ENCODE measurements around the gene SMNDC1.
A peak's percentile ranks its signal among the peaks of the same experiment; 100 is the strongest.

Gene SMNDC1

DNA sequence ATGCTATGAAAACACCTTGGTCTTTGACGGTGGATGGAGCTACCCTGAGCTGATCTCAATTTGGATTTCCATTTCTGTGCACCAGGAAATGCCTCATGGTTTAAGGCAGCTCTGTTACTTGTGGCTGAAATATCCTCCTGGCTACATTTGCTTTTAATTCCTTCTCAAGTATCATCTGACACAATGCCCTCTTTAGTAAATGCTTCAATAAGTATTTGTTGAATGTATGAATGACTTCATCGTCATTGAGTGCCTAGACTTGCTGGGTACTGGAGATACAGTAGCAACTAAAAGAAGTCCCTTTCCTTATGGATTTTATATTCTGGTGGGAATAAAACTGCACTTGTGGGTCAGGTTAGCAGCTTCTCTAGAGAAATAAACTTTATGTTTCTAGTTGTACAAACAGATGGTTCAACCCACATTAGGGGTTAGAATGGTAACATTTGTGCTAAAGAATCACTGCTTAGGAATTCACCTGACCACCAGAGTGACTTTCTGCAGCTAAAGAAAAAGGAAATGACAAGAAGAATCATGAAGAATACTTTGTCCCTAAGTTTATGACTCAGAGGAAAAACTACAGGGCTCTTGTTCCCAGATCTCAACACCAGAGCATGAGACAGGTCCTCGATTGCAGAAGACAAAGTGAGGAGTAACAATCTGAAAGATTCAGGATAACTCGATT is 21.8 kb upstream of the SMNDC1 start:
- DNase-seq: no peak

DNA sequence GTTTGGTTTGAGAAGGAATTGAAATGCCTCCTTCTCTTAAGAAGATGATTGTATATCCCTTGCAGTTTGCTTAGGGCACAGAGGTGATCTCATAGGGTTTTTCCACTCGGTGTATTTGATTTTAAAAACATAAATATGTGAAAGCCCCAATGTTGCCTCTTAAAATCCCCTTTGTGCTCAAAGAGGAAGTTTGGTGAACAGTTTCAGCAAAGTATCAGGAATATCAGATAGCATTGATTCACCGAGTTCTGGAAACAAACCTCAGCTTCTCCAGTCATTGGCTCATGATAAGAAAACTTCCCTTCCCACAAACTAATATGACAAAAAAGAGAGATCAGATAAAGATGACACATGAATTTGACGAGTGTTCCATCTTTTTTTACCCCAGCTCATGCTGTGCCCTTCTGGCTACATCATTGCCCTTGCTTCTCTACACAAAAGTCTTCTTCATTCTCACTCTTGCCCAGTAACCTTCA is 20.1 kb upstream of the SMNDC1 start:
- DNase-seq: no peak

- no peak for DNase-seq
Measured at GRCh38 chr10:110324201-110324804, 19.6 kb upstream of the SMNDC1 start.

DNA sequence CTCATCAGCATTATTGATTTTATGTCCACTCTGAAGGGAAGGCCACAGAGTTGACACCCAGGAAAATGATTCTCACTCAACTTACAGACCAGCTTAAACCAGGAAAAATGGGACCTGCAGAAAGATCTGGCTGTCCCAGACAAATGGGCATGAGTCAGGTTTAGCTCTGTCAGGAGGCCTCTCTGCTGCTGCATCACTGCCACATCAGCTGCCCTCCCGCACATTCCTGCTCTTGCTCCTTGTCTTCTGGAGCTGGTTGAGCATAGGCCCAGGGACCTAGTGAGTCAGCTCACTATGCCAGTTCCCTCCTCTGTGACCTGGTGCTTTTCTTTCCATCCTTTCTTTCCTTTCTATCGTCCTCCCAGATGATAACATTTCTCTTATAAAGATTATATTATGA is 18.8 kb upstream of the SMNDC1 start:
- DNase-seq: no peak

DNA sequence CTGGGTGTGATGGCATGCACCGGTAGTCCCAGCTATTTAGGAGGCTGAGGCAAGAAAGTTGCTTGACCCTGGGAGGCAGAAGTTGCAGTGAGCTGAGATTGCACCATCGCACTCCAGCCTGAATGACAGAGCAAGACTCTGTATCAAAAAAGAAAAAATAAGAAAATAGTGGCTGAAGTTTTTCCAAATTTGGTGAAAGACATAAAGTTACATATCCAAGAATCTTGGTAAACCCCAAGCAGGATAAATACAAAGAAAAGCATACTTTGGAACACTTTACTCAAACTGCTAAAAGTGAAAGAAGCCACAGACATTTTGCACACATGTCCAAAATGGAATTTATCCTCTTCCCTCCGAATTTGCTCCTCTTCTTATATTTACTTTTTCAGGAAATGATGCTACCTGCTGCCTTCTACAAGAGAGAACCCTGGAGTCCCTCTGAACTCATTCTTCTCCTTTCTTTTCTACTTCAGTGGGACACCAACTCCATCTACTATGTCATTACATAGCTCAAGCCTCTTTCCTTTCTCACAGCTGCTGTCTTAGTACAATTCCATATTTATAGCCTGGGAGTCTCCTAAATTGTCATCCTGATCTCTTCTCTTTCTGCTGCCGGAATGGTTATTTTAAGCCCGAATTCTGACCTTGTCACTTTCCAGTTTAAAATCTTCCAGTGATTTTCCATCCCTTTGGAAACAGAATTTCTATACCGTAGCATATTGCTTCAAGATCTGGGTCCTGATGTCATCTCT is 17.3 kb upstream of the SMNDC1 start:
- no peak for DNase-seq

GRCh38 chr10:110317866-110318850 is 13.4 kb upstream of the SMNDC1 start:
- DNase-seq: no peak

DNA sequence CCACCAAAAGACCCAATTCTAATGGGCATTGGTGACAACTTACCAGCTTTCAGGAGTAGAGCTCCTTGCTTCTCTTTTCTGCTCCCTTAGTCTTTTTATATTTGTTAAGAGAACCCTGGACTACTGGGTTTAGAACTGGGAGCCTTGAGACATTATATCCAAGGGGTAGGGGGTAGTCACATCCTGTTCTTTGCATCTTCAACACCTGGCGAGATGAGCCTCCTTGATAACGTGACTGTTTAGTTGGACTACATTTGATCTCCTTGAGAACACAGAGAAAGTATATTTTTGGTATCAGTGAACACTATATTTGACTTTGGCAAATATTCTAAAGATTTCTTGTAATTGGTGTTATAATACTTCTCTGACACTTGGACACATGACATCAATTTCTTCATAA is 9.0 kb upstream of the SMNDC1 start:
- DNase-seq: no peak

DNA sequence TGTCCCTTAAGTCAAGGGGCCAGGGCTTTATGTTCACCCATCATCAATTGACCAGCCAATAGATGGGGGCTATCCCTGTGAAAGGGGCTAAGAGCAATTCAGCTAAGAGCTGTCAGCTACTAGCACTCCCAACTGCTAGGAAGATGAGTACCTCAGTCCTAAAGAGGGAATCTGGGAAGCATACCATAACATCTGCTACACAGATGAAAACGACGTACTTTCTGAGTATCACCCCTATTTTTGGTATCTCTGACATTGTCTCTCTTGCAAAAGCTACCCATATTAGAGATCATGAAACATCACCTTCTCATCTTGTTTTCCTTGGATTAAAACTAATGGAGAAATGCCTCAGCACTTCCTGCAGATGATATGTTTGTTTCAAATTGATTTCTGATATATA is 7.5 kb upstream of the SMNDC1 start:
- no peak for DNase-seq

- no peak for DNase-seq
Measured at GRCh38 chr10:110311357-110311949, 6.7 kb upstream of the SMNDC1 start.

DNA sequence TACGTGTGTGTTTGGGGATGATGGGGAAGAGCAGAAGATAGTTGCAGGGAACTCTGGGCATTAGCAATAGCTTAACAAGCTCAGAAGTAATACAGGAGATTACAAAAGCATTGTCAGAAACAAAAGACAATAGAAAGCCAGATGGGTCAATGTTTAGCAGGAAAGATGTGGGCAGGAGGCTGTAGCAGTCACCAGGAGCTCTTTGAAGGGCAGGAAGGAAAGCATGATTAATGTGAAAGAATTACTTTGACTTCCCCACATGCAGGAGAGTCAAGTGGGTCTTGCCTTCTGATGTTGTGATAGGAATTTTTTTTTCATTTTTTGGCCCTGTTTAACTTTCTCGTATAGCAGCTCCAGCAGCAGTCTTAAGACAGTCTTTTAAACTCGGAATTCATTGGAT is 6.0 kb upstream of the SMNDC1 start:
- no peak for DNase-seq

DNA sequence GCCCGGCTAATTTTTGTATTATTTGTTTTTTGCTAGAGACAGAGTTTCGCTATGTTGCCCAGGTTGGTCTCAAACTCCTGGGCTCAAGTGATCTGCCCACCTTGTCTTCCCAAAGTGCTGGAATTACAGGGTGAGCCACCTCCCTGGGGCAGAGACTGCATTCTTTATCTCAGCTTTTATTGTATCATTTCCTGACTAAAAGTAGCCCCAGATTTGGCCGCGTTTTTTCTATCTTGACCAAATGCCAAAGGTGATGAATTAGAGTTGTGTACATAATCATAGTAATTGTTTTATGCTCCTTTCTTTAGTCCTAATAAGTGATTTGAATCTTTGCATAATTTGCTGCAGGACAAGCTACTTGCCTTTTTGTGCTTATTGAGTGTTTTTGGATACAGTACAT is 3.1 kb upstream of the SMNDC1 start:
- no peak for DNase-seq

DNA sequence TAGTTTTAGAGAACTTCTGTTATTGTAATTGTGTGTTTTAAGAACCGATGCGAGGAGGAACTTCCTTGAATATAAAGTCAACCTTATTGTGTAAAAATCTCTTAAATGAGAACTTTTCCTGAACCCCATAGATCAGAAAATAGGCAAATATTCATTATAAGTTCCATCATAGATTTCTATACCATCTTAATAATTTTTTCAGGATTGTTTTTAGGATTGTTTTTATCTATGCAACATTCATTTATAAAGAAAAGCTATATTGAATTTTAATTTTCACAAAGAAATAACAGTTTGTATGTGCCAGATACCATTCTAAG is 1.7 kb upstream of the SMNDC1 start:
- no peak for DNase-seq

DNA sequence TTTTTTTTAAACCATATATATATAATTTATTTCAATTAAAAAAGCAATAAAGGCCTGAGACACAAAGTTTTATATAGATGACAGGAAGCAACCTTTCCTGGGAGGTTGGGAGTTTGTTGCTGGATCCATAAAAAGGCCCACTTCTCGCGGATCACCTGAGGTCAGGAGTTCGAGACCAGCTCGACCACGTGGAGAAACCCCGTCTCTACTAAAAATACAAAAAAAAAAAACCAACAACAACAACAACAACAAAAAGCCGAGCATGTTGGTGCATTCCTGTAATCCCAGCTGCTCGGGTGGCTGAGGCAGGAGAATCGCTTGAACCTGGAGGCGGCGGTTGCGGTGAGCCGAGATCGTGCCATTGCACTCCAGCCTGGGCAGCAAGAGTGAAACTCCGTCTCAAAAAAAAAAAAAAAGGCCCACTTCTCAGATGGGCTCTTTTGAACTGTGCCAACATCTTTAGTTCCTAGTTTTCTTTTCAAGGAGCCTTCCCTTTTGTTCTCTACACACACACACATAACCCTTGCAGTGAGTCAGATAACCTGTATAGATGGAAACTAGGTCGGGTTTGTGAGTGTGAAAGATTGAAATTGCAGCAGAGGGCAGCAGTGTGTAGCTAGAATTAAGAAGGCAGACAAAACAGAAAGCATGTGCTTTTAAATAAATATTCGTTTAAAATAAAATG is 1.2 kb upstream of the SMNDC1 start:
- DNase-seq: peak; percentile 32

GRCh38 chr10:110304394-110304779 is 333 bp downstream of the SMNDC1 start:
- no peak for DNase-seq

DNA sequence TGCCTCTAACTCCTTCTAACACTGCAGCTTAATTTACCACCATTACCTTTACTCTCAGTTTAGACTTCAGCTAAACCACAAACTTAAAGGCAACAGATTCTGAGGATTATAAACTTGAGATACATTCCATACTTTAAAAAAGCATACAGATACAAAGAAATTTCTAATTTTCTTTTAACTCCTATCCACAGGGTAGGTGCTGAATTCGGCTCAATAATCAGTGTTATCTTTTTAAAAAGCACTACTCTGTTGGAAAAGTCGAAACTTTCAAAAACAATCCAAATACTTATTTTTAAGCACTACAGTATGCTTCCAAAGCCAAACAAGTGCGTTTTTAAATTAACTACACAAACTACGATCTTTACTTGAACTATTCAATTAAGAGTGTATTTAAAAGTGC is 1.0 kb downstream of the SMNDC1 start:
- DNase-seq: no peak

DNA sequence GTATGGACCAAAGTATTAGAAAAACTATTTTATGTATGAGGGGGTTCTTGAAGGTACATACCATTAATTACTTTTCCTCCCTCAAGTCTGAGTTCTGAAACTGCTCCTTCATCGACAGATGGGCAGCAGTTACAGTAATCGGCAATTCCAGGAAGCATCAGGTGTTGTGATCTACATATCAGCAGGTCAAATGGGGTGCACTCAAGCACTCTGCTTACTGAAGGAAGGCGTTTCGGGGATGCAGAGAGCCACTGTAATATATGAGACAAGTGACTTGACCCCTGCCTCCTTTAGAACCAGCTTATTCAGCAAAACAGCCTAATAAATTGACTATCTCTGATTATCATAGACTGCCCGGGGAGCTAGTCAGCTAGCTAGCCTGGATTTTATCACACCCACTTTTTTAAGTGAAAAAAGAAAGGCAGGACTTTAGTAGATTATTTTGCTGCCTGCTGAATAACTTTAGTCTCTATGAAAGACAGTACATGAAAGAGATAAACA is 4.2 kb downstream of the SMNDC1 start:
- no peak for DNase-seq

- no peak for DNase-seq
Measured at GRCh38 chr10:110296966-110297365, 7.8 kb downstream of the SMNDC1 start.

- DNase-seq: no peak
Measured at GRCh38 chr10:110286841-110287240, 17.9 kb downstream of the SMNDC1 start.

DNA sequence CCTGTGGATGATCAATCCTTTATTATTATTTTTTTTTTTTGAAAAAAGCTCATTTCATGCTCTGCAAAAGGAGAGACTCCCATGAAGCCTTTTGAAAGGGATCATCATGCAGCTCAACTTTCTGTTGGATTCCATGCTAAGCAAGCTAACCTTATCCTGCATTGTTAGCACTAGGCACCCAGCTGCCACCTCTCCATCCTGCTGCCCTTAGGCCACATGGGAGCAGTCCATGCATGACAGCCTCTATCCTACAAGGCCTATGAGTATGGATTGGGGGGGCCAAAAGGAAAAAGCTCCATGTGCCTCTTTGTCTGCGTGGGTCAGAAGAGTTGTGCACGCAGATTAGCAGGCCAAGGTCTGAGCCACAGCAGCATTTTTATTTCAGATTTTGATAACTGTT is 19.2 kb downstream of the SMNDC1 start:
- no peak for DNase-seq

DNA sequence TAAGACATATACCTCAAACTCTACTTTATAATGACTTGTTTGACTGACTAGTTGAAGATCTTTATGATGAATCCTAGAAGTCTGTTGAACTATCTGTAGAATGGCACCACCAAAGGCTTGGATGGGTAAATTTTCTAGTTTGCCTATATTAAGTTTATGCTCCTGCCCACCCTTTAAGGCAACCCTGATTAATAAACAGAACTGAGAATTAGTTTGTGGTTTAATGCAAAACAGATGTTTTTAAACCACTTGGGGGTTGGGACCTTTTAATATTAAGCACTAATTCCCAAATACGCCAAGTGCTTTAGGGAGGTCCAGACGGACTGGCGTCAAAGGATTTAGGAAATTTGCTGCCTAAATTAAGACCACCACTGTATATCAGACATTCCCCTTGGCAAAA is 20.5 kb downstream of the SMNDC1 start:
- no peak for DNase-seq

- DNase-seq: peak; percentile 38
Measured at GRCh38 chr10:110279407-110279986, 25.2 kb downstream of the SMNDC1 start.

Data from NCI-H1436 treated with DMSO at 0.1 percent for 48 hours (cell line).